HG03045 (cell line): ENCODE data around the gene AKAP11.
"Not testable (repeated sequence)": the region's sequence is repeated elsewhere in the genome, so short reads cannot be mapped to it uniquely, and the experiment has no call there.

ENCODE experiments used
- ATAC-seq: cut with Tn5 transposase; IDR thresholded peaks from one replicate; pipeline ENCODE4 v1.9.1; 2021; ENCODE audit warnings: mild to moderate bottlenecking, moderate library complexity; ENCODE audit not compliant: unreplicated experiment

The AKAP11 gene, protein sequence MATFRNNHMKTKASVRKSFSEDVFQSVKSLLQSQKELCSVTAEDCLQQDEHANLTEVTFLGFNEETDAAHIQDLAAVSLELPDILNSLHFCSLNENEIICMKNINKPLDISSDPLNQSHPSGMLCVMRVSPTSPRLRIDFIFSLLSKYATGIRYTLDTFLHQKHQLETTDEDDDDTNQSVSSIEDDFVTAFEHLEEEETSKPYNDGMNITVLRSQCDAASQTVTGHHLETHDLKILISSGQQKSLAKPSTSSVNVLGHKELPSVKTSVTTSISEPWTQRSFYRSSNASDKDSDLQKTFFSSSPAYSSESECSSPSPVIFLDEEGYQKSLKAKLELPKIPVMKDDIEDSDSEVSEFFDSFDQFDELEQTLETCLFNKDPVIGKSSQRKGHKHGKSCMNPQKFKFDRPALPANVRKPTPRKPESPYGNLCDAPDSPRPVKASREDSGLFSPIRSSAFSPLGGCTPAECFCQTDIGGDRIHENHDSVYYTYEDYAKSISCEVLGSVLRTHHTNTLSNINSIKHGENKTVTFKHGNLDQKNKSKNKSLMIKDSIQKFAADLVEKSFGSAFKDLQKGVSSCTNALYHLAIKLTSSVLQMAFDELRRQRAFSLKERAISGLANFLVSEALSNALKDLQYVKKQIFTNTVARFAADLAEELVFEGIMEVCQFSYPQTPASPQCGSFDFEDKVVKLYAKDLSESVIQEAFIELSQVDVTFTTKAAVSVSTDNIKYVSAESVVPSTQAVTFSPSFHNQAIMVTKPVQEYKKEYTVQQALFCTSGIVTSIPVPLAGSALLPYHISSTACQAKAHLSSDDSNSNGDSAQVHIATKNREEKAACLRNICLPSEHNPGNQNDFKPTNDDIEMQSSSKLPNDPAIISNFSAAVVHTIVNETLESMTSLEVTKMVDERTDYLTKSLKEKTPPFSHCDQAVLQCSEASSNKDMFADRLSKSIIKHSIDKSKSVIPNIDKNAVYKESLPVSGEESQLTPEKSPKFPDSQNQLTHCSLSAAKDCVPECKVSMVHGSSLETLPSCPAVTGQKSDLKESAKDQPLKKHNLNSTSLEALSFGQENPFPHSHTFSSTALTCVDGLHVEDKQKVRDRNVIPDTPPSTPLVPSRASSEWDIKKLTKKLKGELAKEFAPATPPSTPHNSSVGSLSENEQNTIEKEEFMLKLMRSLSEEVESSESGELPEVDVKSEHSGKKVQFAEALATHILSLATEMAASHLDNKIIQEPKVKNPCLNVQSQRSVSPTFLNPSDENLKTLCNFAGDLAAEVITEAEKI (N-terminal part only)

DNA sequence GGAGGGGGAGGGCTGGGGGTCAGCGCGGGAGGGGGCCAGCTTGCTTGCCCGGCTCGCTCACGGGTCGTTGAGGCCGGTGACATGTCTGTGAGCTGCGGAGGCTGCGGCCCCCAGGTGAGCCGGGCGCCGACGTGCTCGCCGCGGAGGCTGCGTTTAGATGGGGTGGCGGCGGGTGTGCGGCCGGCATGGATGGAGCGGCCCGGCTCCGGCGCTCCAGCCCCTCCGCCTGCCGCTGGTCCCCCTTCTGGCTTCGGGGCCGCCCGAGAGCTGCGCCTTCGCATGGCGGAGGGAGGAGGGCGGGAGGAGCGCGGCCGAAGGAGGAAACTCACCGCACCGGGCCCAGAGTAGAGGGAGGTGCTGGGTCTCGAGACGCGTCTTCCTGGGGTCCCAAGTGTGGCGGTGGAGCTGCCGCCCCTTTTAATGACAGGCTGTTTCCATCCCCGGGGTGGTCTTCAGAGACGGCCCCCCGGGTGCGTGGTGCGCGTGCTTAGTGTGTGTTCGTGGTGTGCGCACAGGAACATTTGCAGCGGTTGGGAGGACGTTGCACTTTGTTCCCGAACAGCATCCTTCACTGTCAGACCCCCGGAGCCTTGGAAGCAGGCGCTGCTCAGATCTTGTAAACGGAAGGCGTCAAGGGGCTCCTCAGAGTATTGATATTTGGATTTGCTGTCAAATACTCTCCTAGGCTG, at the start of gene AKAP11:
AKAP11 (plus strand) TSS at position 38 of the 689 bp plus-strand sequence. CDS start 14,197 bp downstream, outside the sequence.
- peak; percentile 33 for ATAC-seq

DNA sequence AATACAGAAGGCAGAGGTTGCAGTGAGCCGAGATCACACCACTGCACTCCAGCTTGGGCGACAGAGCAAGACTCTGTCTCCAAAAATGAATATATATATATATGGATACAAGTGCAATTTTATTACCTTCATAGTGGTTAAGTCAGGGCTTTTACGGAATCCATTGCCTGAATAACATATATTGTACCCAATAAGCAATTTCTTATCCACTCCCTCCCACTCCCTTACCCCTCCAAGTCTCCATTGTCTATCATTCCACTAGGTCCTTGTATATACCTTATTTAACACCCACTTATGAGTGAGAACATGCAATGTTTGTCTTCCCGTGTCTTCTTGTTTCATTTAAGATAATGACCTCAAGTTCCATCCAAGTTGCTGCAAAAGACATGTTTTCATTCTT, 48.3 kb upstream of the AKAP11 start:
- no peak for ATAC-seq

DNA sequence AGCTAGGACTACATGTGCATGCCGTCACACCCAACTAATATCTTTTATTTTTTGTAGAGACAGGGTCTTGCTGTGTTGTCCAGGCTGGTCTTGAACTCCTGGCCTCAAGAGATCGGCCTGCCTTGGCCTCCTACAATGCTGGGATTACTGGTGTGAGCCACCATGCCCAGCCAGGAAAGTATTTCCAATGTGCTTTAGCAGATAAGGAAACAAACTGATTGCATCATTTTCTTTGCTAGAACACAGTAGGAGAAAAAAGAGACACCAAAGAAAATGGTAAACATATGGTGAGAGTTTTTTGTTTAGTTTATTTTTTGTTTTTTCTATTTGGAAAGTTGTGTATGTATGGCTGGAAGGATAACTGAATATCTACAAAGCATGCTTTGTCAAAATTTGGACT, 46.9 kb upstream of the AKAP11 start:
- no peak for ATAC-seq

DNA sequence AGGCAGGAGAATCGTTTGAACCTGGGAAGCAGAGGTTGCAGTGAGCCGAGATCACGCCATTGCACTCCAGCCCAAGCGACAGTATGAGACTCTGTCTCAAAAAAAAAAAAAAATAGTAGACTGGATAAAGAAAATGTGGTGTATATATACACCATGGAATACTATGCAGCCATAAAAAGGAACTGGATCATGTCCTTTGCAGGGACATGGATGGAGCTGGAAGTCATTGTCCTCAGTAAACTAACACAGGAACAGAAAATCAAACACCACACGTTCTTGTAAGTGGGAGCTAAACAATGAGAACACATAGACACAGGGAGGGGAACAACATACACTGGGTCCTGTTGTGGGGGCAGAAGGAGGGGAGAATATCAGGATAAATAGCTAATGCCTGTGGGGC, 45.2 kb upstream of the AKAP11 start:
- ATAC-seq = not testable (repeated sequence)

DNA sequence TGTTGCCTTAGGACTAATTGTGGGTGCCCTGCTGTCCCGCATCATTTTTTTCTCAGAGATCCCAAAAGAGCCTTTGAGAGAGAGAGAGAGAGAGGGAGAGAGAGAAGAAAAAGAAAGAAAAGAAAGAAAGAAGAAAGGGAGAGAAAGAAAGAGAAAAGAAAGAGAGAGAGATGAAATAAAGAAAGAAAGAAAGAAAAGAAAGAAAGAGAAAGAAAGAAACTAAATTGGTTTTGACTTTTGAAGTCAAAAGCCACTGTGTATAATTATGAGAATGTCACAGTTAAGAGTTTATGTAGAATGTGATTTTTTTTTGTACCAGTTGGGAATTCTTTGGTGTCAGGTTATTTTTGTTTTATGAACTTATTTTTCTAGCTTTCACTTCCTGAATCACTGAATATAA, 43.4 kb upstream of the AKAP11 start:
- no peak for ATAC-seq

DNA sequence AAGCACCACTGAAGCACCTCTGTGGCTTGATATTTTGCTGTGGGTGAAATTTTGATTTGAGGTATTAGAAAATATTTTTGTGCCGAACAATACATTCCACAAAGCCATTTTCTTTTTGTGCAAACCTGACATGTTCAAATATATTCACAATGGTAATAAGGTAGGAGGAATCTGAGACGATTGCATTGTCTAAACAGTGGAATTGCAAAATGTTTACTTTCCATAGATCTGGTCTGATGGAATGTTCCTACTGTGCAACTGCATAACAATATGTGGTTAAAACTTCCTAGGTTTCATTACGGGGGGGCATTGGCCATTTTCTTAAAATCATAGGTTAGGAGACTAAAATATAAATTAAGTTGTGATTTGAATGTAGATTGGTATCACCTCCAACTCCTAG, 42.7 kb upstream of the AKAP11 start:
- no peak for ATAC-seq

DNA sequence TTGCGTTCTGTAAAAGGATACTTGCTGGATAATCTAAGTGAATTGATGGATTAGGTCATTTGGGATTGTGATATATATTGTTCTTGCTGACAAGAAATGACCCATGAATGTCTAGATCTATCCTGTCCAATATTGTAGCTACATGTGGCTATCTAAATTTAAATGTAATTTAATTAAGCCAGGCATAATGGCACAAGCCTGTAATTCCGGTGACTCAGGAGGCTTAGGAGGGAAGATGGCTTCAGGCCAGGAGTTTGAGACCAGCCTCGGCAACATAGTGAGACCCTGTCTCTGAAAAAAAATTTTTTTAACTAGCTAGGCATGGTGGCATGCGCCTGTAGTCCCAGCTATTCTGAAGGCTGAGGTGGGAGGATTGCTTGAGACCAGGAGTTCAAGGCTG, 39.3 kb upstream of the AKAP11 start:
- ATAC-seq = no peak

DNA sequence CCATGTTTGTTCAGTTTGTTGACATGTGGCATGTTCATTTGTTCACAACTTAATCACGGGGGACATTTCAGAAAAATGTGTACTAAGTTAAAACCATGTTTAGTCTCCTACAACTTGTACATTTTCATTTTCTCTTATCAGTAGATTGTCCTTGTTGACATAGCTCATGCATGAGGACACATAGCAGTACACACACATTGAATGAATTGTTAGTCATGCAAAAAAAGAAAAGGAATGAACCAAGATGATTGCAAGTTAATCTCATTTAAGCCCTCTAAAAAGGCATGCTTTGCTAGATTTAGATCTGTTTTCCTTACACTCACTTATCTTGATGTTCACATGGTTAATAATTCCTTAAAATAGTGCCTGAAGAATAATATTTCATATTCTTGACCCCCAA, 38.2 kb upstream of the AKAP11 start:
- no peak for ATAC-seq

DNA sequence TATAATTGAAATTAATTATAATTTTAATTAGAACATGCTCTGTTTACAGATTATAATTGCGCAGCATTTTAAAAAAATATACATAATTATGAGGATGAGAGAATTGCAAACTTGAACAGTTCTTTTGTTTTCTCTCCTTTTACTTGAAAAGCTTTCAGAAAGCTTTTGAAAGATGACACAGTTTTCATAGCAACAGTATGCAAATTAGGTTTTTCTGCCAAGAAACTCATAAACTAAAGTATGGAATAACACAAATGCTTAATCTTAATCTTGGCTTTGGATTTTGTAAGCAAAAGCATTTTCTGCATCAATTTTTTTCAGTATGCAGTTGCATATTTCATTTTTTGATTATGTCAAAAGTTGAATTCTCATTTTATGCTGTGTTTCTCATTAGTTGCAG, 32.8 kb upstream of the AKAP11 start:
- no peak for ATAC-seq

DNA sequence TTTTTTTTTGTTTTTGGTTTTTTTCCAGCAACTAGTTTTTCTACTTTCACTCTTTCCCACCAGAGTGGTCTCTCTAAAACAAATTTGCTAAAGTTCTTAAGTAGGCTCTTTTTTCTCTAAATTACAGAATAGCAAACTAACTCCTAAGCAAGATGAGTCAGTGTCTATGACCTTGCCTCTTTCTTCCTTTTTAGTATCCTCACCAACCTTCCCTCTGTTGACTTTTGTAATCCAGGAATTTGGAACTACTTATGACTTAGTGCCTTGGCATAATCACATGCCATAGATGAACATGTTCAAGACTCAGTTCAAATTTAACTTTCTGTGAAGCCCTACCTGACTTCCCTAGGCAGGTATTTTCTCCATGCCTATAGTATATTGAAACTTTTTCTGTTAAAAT, 32.3 kb upstream of the AKAP11 start:
- ATAC-seq = no peak

DNA sequence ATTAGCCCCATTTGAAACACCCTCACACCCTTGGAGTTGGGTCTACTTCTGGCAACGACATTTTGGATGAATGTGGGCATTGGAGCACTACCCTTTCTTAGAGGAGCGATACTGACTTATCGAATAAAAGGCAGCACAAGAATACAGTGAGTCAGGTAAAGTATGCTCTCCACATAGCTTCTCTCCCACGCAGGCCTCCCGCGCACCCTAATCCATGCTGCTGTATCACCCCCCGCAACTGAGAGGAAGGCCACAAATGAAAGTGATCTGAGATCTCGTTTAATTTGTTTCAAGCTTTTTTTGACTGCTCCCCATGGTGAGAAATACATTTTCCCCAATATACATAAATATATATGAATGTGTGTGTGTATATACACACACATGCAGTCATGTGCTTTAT, 25.4 kb upstream of the AKAP11 start:
- ATAC-seq = no peak

DNA sequence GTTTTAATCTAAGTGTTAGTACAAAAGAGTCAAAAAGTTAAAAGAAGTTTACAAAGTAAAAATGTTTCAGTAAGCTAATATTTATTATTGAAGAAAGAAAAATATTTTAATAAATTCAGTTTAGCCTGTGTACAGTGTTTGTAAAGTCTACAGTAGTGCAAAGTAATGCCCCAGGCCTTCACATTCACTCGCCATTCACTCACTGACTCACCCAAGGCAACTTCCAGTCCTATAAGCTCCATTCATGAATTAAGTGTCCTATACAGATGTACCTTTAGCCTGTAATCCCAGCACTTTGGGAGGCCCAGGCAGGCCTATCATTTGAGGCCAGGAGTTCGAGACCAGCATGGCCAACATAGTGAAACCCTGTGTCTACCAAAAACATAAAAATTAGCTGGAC, 24.1 kb upstream of the AKAP11 start:
- no peak for ATAC-seq

DNA sequence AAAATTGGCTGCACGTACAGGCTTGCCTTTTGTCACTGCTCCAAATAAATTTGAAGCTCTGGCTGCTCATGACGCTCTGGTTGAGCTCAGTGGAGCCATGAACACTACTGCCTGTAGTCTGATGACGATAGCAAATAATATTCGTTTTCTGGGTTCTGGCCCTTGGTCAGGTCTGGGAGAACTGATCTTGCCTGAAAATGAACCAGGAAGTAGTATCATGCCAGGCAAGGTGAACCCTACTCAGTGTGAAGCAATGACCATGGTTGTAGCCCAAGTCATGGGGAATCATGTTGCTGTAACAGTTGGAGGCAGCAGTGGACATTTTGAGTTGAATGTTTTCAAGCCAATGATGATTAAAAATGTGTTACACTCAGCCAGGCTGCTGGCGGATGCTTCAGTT, 16.1 kb upstream of the AKAP11 start:
- ATAC-seq = no peak

DNA sequence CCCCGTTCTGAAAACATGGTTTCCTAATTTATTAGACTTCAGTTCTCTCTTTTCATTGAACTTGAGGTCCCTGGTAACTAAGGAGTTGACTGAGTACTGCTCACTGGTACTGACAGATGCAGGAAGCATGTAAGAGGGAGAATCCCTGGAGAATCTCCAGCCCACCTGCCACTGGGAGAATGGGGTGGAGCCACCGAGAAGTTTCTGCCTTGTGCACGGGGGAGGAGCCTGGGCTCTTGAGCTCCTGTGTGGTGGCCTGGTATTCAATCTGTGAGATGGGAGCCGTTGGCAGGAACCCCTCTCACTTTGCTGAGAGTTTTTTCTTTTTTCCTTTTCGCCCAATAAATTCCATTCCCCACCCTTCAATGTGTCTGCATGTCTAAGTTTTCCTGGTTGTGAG, 13.2 kb upstream of the AKAP11 start:
- ATAC-seq = no peak

DNA sequence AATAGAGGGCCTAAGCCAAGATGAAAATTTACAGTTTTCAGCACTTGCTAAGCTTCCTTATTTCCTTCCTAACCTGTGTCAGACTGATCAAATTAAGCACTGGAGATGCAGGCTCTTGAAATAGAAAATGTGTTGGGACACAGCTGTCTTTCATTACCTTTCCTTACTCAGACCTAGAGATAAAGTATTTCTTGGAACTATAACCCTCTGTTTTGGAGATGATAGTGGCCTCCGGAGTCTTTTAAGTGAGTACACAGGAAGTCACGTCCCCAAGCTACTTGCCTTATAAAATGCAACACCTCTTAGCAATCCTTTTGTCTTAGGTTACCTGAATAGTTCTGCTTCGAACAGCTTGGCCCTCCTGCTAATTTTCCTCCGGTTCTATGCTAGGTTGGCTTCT, 12.4 kb upstream of the AKAP11 start:
- no peak for ATAC-seq

DNA sequence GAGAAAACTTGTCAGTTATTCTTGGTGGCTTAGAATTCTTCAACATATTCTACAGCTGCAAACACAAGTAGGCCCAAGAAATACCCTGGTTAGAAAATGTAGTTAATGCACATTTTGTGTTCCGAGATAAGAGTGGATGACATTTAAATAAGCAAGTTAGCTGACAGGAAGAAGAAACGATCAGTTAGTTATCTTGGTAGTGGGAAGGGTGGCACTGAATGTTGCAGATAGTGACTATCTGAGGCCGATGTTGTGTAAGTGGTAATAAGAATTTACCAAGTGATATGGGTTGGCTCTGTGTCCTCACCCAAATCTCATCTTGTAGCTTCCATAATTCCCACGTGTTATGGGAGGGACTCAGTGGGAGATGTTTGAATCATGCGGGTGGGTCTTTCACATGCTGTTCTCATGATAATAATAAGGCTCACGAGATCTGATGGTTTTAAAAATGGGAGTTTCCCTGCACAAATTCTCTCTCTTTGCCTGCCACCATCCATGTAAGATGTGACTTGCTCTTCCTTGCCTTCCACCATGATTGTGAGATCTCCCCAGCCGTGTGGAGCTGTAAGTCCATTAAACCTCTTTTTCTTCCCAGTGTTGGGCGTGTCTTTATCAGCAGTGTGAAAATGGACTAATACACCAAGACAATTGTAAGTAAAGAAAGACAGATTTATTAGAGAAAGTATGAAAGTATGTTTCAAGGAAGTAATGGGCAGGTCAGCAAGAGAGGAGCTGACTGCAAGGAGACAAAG, 10.9 kb upstream of the AKAP11 start:
- no peak for ATAC-seq

DNA sequence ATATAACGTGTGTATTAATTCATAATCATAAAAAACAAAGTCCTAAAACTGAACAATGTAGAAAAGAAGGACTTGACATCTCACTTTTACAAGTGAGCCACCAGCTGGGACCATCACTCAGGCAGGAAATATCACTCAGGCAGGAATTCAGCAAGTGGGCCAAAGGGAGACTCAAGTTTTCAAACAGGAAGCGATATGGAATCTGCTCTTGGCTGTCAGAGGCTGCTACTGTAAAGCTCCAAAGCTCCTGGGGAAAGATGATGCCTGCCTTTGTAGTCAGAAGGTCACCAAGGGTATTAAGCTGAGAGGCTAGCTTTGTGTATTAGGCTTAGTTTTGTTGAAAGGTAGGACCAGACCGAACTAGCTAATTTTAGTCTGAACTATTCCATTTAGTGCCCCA, 5.5 kb upstream of the AKAP11 start:
- no peak for ATAC-seq

DNA sequence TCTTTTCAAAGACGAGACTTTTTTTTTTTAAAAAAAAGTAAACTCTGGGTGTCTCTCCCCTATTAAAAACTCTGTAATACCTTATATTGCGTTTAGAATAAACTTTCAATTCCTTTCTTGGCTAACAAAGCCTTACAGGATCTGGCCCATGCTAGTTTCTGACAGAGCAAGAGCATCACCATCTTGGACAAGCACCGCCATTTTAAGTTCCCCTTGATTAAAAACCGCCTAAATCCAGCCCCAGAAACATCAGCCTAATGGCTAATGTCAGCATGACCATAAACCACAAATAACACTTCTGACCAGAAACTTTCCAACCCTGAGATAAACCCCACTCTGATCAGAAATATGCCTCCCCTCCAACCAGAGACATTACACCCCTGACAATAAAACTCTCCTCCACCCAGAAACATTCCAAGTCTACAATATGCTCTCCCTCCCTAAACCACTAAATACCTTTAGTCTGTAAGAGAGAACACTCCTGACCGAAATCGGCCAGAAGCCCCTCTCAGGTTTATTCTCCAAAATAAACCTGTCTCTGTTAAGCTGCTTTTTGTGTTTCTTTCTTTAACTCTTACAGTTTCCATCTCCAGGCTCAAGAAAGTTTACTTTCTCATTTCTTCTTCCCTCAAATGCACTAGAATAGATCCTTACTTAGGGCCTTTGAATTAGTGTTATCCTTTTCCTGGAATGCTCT, 1.6 kb upstream of the AKAP11 start:
- no peak for ATAC-seq

DNA sequence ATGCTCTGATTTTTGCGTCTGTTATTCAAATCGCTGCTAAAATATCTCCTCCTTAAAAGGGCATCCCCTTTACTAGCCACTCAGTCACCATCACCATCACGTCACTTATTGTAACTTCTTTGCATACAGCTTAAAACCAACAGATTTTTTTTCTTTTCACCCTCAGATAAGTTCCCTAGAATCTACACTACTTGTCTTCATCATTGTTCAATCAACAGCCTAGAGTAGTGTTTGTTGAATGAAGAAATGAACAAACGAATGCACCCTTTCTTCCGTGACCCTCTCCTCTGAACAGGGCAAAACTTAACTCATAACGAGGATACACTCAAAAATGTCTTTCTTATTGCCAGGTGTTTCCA, 1.1 kb upstream of the AKAP11 start:
- ATAC-seq = no peak
